HT-29 (cell line): ENCODE results near the gene TXNIP. TPM values are rescaled to one million over a fixed set of nuclear protein-coding genes. Genes with fewer than 3 reads are reported as not detected.
A peak's percentile ranks its signal among the peaks of the same experiment; 100 is the strongest.

Source experiments
- DNase-seq: peaks from one replicate; pipeline ENCODE4 v3.0.0-alpha.2; 2015; ENCODE audit warnings: low spot score
- total RNA-seq: library from RNA; depleted of rRNA; stranded (reverse); fragments of >200 nt; shearing (Covaris generic); gene quantifications from 2 replicates; pipeline ENCODE4 v1.2.3, GENCODE V29; 2014

The TXNIP gene
- total RNA-seq, 1 experiment from 2014 or later = 46.6 TPM

DNA sequence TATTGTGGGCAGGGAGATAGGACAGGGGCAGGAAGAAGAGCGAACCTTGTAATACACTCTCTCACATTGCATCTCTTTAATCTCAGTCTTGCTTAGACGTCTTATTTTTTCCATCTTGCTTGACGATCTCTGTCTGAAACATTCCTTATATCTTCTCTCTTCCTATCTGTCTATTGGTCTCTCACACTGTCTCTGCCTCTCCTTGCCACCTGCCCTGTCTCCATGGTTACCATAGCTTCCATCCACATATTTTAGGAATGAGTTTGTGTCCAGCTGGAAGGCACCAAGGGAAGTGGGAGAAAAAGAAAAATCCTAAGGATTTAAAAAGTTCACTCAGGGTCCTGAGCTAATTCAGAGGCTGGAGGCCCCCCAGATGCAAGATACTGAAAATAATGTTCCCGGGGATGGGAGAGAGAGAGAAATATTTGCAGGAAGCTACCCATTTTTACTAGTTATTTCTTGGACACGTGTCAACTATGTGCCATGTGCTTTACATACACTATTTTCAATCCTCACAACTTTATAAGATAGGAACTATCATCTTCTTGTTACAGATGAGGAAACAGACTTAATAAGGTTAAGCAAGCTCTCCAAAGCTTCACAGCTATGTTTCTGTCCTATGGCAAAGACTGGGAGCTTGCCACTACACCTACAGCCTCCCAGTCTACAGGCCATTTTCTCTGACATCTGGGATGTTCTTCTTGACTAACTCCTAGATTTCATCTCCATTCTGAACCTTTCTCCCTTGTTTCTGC lies 32.9 kb downstream of the TXNIP start:
- peak; percentile 51 for DNase-seq

DNA sequence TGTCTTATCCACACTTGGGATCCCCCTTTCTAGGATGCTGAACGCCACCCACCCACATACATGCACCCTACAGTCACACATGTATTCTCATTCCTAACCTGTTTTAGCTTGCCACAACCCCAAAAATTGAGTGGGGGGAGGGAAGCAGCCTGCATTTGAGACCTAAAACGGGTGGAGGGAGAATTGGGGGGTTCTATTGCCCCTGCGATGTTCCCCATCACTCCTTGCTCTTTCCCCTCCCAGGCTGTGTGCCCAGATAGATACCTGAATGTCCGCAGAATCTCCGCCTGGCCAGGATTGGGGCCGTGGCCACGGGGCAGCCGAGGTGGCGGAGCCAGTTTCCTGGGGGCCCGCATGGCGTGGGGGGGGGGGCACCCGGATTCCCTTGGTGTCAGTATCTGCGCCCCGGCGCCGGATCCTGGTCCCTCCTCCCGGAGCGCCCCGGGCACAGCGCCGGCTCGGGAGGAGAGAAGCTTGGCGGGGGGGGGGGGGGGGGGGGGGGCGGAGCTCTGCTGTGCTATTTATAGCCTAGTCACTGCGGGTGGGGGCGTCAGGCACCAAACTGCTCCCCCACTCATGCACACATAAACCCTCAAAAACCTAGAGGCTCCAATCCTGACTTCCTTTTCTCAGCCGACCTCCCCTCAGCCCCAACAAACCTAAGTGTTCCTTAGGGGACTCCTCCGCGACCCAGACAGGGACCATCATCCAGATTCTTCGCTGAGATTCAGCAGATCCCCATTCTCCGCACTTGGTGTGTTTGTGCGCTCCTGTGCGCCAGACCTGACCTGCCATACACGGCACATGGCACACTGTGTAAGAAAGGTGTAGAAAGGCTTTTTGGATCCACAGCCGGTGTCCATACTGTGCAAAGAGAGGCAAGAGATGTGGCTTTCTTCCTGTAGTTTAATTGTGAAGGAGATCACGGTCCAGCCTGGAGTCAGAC lies 33.9 kb downstream of the TXNIP start:
- DNase-seq = no peak

DNA sequence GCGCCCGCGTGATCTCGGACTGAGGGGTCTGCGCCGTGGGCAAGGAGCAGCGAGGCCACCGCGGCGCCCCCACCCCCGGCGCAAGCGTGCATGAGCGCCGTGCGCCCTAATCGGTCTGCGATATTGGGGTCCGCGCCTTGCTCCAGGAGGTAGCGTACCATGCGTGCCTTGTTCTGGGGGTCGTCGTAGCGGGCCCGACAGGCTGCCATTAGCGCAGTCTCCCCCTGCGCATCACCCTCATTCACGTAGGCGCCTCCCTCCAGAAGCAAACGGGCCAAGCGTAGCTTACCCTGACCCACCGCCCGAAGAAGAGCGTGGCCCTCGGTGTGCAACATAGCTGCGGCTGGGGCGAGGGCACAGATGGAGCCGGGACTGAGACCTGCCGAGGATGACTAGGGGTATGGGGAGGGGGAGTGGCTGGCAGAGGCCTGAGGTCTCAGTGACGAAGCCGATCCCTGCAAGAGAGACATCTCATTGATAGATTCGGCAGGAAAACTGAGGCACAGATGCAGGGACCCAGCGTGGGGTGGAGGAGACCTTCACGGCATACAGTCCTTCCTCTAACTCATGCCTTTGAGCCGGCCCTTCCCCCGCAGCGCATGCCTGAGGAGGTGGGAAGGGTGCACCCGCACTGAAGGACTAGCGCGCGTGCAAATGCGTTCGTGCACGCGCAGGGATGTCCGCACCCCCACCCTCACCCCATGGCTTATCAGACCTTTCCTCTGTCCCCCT lies 34.8 kb downstream of the TXNIP start:
- DNase-seq = no peak

DNA sequence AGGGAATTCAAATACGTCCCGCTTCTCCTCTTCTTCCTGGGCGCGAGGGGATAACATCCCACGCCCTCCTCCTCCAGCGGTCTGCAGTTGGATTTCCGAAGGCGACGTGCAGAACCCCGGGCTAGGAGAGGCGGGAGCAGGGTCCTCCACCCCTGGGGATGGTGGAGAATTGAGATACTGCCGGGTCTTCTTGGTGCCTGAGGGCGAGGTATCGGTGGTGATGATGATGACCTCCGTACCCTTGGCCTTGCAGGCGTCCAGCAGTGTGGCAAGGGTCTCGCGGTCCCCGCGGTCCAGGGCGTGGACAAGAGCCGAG lies 35.3 kb downstream of the TXNIP start:
- no peak for DNase-seq

DNA sequence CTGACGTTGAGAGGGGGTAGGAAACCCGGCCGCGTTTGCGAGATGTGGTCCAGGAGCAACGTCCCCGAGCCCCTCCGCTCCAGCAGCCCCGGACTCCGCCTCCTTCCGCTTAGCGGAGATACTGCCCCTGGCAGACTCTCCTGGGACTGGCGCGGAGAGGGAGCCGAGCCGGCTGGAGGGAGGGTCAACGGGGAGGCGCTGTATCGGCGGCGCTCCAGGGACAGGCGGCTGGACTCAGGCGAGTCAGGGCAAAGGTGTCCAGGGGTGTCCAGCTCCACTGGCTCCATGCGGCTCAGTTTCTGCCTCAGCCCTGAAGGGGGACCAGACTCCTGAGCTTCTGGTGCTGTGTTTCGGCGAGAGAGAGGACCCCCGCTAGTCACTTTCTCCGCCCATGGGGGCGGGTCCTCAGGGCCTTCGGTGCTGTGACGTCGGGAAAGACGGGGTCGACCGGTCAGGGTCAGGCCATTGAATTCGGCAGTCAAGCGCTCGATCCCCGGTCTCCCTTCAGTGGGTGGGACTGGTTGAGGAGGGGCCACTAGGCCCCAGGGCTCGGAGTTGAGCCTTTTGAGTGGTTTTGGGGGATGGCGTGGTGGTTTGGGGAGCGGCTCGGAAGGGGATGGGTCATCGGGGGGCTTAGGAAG lies 35.8 kb downstream of the TXNIP start:
- DNase-seq = peak; percentile 36

DNA sequence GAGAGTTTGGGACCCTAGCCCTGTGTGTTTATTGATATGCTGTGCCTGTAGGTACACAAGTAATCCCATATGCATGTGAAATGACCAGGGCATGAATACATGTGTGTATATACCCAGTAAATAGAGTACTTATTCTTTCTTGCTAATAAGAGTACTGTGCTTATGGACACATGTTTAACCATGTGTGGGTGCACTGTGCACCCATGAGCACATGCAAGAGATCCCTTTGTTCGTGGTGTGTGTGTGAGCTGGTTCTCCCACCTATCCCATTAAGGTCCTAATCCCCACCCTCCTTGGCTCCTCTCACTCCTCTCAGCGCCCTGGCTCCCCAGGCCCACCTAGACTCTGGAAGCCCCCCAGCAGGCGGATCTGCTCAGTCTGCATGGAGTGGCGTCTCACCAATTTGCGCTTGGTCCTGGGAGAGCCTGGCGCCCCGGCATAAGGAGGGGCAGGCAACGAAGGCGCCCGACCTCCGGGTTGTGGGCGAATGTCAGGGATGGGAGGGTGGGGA lies 36.4 kb downstream of the TXNIP start:
- no peak for DNase-seq

DNA sequence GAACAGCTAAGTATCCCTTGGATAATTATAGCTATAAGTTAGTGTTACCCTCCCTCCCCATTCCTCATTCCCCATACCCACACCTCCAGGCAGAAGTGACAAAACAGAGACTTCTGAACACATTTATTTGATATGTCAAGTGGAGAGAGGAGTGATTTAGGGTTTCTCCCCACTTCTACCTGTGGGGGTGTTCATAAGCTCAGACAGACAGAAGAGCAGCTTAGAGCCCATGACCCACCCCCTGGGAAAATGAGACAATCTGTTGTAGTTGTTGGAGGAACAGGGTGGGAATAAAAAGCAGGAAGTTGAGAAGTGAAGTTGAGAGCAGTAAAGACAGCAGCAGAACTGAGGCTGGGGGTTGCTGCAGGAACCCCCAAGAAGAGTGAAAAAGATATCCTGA lies 37.0 kb downstream of the TXNIP start:
- no peak for DNase-seq

DNA sequence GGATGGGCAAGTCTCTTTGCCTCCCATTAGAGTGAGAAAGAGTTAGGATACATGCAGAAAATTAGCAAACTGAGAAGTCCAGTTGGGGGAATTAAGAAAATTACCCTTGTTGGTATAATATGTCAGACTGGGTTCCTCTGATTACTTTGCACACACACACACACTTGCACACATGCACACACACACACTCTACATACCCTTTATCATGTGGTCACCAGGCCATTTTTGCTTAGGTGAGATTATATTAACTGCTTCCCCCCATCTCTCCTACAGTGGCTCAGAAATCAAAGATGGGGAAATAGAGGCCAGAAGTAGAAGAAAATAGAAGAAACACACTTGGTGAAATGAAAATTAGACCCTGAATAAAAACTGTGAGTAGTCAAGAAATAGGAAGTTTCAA lies 37.6 kb downstream of the TXNIP start:
- DNase-seq = no peak

DNA sequence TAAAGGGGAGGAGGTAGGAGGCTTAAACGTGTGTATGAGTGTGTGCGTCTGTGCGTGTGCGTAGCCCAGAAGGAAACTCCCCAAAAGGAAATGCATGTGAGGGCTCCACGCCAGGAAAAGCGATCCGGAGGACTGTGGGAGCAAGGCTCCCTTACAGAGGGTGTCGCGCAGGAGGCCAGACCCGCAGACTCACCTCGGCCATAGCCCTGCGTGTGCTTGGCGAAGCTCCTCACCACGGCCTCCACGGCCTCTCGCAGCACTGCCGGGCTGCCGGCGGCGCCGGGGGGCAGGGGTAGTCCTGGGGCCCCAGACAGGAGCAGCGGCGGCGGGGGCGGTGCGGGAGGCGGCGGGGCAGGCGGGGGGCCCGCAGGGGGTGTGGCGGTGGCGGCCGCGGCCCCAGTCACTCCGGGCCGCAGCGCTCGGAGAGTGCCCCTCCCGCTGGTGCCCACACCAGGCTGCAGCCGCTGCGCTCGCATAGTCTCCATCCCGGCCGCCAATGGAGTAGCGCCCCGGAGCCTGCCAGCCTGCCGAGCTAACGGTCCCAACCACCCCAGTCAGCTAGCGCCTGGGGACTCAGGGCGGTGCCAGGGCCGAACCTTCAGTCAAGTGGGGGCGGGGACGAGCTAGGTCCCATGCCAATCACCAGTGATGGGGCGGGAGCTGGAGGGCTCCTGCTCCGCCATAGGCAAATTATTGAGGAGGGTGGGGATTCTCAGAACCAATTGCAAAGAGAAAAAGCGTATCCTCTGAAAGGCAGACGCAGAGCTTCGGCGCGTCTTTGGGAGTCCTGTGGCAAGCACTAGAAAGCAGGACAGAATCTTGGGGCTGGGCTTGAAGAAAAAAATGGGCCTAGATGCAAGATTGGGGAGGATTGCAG lies 38.7 kb downstream of the TXNIP start, which contains the start of gene LIX1L:
TSS of gene LIX1L (minus strand) at position 575 of the 877 bp plus-strand sequence. CDS start at position 485, 90 bp downstream.
- DNase-seq = peak; percentile 97

DNA sequence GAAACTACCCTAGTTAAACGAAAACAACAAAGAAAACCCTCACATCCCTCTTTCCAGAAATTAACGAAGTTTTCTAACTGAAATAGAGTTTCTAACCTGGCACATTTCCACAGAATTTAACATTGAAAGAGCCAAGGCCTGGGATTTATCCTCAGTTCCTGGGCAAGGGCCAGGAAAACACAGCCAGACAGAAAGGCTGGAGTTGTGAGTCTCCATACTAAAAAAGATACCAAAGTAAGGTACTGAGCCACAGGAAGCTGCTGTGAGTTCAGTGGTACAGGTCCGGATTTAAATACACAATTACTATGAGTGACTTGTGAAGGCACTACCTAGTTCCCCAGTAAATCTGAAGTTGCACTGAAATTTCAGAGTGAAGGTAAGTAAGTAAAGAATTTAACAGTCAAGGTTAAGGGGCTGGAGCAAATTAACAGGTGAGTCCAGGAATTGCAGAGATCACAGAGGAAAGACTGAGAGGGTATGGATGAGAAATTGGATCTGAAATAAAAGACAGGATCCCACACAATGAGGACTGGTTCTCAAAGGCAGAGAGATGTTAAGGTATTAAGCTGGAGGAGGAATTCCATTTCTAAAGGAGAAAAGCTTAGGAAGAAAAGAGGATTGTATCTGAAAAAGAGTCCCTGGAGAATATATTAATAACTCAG lies 39.5 kb downstream of the TXNIP start:
- DNase-seq = peak; percentile 27

DNA sequence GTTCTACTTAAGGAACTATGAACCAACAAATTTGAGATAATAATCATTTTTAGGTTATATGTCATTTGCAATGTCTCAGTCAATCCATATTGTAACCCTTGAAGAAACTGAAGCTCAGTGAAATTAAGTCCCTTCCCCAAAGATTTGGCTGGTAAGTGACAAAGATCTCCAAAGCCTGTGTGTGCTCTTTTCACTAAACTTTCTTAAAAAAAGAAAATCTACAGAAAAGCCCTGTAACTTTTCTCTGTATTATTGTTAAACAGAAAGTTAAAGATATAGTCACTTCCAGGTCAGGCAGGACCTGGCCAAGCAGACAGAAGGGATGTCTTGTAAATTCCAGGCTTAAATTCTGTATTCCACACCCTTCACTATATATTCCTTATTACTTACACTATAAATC lies 40.0 kb downstream of the TXNIP start:
- DNase-seq = no peak

DNA sequence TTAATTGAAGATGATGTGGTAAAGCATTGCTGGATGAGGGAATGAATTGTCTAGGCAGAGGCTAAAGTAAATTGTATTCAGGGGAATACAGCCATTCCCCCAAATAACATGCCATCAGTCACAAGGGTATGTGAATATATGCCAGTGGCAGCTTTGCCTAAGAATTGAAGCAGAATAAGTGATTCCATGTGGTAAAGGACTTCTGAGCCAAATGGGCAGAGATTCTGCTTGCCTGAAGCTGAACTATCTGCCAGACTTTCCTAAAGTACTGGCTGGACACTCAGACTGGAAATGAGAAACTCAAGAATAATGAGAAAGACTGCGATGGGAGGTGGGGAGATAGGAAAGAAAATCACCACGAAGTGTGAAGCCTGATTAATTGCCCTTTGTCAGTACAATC lies 40.9 kb downstream of the TXNIP start:
- no peak for DNase-seq

DNA sequence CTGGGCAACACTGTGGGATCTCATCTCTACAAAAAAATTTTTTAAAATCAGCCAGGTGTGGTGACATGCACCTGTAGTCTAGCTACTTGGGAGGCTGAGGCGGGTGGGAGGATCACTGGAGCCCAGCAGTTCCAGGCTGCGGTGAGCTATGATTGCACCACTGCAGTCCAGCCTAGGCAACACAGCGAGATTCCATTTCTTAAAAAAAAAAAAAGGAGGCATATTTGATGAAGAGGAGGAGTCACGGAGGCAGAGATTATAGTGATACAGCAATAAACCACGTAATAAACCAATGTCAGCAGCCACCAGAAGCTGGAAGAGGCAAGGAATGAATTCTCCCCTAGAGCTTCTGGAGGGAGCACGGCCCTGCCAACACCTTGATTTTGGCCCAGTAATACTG lies 42.5 kb downstream of the TXNIP start:
- DNase-seq = no peak

DNA sequence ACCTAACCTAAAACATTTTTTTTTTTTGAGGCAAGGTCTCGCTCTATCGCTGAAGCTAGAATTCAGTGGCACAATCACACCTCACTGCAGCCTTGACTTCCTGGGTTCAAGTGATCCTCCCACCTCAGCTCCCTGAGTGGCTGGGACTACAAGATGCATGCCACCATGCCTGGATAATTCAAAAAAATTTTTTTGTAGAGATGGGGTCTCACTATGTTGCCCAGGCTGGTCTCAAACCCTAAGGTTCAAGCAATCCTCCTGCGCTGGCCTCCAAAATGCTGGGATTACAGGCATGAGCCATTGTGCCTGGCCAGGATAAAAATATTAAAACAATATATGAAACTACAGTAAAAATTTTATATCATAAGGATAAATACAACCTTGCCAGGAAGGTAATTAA lies 43.5 kb downstream of the TXNIP start:
- DNase-seq = no peak

DNA sequence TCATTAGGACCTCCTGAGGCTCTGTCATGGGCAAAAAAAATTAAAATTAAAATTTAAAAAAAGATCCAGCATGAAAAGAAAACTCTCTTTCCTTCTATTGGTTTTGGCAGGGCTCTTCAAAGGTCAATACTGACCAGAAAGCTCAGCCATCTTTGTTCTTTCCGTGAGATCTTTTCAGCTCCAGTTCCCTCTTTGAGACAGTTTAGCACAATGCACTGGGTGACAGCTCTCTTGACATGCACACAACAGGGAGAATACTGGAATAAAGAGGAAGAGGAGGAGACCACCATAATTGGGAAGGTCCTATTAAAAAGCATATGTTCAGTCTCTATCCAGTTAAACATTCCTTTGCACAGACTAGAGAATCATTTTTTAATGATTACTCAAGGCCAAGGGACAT lies 44.9 kb downstream of the TXNIP start:
- no peak for DNase-seq

DNA sequence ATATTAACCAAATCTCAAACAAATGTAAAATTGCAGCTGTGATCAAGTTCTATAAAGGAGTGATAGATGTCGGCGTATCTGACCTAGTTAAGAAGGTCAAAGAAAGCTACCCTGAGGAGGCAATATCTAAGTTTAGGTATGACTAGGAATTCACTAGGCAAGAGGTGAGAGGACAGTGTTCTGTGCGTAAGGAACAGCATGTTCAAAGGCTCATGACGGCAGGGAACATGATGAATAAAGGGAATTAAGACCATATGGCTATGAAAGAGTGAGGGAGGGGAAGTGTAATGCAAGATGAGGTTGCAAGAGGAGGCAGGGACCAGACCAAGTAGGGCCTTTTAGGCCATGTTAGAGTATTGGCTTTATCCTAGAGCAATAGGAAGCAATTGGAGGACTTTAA lies 47.2 kb downstream of the TXNIP start:
- no peak for DNase-seq

DNA sequence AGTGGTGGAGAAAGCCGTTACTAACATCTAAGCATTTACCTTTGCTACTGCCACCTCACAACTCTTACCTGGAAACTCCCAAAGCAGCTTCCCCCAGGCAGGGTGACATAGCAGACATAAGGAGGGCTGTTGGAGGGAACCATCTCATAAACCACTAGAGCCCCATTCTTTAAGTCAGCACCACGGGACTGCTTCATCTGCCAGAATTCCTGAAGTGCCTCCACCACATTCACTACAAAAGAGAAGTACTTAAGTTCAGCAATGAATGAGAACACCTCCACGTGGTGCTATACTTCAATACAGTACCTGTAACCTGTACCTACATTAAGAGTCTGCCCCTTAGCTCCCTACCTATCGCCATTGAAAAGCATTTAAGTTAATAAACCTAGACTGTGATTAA lies 48.8 kb downstream of the TXNIP start:
- no peak for DNase-seq

DNA sequence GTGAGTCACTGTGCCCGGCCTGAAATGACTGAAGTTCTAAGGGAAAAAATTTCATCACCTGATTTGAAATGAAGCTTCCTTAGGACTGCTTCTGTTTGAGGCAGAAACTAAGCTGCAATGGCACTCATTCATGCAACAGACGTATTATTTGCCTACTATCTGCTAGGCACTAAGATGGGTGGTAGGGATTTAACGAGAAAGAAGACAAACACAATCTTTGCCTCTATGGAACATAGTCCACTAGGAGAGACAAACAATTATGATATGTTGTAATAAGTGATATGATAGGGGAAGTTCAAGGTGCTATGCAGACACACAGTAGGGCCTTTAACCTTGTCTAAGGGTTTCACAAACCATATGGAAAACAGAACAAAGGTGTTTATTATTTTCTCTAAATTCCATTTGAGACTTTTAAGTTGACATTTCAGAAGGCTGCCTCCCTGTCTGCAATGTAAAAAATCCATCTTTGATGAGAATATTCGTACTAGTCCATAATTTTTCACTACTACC lies 49.8 kb downstream of the TXNIP start:
- no peak for DNase-seq

DNA sequence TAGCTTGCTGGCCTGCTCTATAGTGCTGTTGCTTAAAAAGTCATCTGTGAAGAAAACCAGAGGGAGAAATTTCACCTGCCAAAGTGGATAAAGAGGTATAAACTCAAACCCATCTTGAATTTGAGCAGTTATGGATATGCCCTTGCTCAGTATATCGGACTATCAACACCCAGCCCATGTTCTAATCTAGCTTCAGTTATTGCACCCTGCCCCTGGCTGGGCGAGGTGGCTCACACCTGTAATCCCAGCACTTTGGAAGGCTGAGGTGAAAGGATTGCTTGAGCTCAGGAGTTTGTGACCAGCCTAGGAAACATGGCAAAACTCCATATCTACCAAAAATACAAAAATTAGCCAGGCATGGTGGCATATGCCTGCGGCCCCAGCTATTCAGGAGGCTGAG lies 51.8 kb downstream of the TXNIP start:
- no peak for DNase-seq

DNA sequence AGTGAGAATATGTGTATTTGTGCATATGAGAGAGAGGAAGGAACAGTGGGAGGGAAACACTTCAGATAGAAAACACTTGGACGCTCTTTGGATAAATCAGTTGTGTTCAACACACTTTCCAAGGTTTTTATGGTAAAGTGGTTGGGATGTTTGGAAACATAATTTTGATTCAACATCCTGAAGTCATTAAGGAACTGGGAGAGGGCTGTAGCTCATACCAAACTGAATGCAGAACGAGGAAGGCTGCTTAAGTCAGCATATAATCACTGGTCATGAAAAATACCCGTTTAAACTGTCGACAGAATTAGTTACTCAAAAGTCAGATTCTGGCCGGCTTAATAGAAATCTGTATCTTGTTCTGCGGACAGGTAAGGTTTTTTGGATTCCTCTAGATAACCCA lies 53.5 kb downstream of the TXNIP start:
- no peak for DNase-seq
